GM12878 (cell line): ENCODE results near the gene RSPRY1. TPM values are rescaled to one million over a fixed set of nuclear protein-coding genes. Genes with fewer than 3 reads are reported as not detected.

Source experiments
- ATAC-seq: fragments of 200-7000 bp; cut with Tn5 transposase; 3 replicates; pipeline ENCODE4 v1.9.1; 2020; ENCODE audit warnings: mild to moderate bottlenecking, moderate library complexity
- BruUV-seq: library from RNA; stranded (reverse); fragments of 400-500 nt; replicated peaks from 2 replicates; lab custom pipeline; 2021; lab: Mats Ljungman, UMichigan
- CTCF ChIA-PET: fragments of 300-600 bp; sonication (Branson Sonifier 250); formaldehyde crosslinking; extraction: SDS; loops from one replicate; lab custom pipeline; 2021; ENCODE audit warnings: inconsistent platforms; lab: Yijun Ruan, JAX
- POLR2A ChIA-PET: fragments of 350-600 bp; formaldehyde crosslinking; extraction: SDS; loops from one replicate; lab custom pipeline; 2021; ENCODE audit warnings: inconsistent platforms; lab: Charles Lee
- RAD21 ChIA-PET: fragments of 300-600 bp; sonication (Branson Sonifier 250); formaldehyde crosslinking; loops from one replicate; lab custom pipeline; 2023; ENCODE audit warnings: antibody characterized with exemption; ENCODE audit not compliant: unreplicated experiment; lab: Charles Lee
- SMC1A ChIA-PET: fragments of 300-600 bp; sonication (Branson Sonifier 250); formaldehyde crosslinking; loops from one replicate; lab custom pipeline; 2023; ENCODE audit not compliant: unreplicated experiment, uncharacterized antibody; lab: Charles Lee
- DNase-seq: peaks from one replicate; pipeline ENCODE4 v3.0.0-alpha.2; 2011; ENCODE audit warnings: low read depth, low spot score
- FAIRE-seq: peaks from 3 replicates; lab custom pipeline; 2011; peaks lifted over from hg19 to GRCh38; lab: Jason Lieb, UNC
- H2AFZ ChIP-seq: 2 replicates; pipeline ENCODE4 v1.6.0; 2011; ENCODE audit warnings: low read depth, low read length, control low read depth; ENCODE audit not compliant: control insufficient read depth
- H3K27ac ChIP-seq: 2 replicates; pipeline ENCODE4 v1.5.1; 2011; ENCODE audit warnings: control low read depth; ENCODE audit not compliant: control insufficient read depth, insufficient read depth
- H3K27me3 ChIP-seq, 2 experiments: replicated peaks in 1 of 2; 2 replicates each; pipeline versions ENCODE4 v1.6.0 to v1.6.1; 2011; ENCODE audit warnings: low read length in 1 of 2; ENCODE audit not compliant: control insufficient read depth in 2 of 2, insufficient read depth in 2 of 2
- H3K36me3 ChIP-seq, 2 experiments: 2 replicates each; pipeline ENCODE4 v1.5.1; 2011; ENCODE audit warnings: low read length in 1 of 2; ENCODE audit not compliant: control insufficient read depth in 2 of 2, insufficient read depth in 2 of 2
- H3K4me1 ChIP-seq: 2 replicates; pipeline ENCODE4 v1.6.1; 2011; ENCODE audit warnings: mild to moderate bottlenecking, low read length, moderate library complexity, mixed read lengths; ENCODE audit not compliant: control insufficient read depth, insufficient read depth
- H3K4me2 ChIP-seq: 2 replicates; pipeline ENCODE4 v1.6.0; 2011; ENCODE audit warnings: control low read depth; ENCODE audit not compliant: control insufficient read depth, insufficient read depth
- H3K4me3 ChIP-seq: fragments of 200-600 bp; sonication (generic); 2 replicates; pipeline ENCODE4 v1.5.1; 2016
- H3K79me2 ChIP-seq: 2 replicates; pipeline ENCODE4 v1.6.0; 2011; ENCODE audit warnings: low read length; ENCODE audit not compliant: control insufficient read depth, insufficient read depth
- H3K9ac ChIP-seq: 2 replicates; pipeline ENCODE4 v1.8.0; 2011; ENCODE audit warnings: low read length, control low read depth, mixed read lengths; ENCODE audit not compliant: control insufficient read depth, insufficient read depth
- H3K9me3 ChIP-seq: replicated peaks from 3 replicates; pipeline ENCODE4 v1.5.1; 2011; ENCODE audit warnings: mild to moderate bottlenecking, low read length; ENCODE audit not compliant: control insufficient read depth, insufficient read depth
- H4K20me1 ChIP-seq: 2 replicates; pipeline ENCODE4 v1.6.0; 2011; ENCODE audit not compliant: control insufficient read depth, insufficient read depth
- CEBPB ChIP-seq, 2 experiments: fragments of 150-350 bp in 1 of 2; IDR thresholded peaks; 2 replicates each; pipeline ENCODE4 v1.6.1; 2012 to 2014; ENCODE audit warnings: low read depth in 2 of 2, low read length in 2 of 2, borderline replicate concordance in 1 of 2, inconsistent platforms in 1 of 2
- FOXM1 ChIP-seq: IDR thresholded peaks from 2 replicates; pipeline ENCODE4 v1.6.1; 2012; ENCODE audit warnings: low read depth, mild to moderate bottlenecking, inconsistent platforms, low read length, moderate library complexity
- GATAD2B ChIP-seq: fragments of 450-650 bp; conservative IDR thresholded peaks from 2 replicates; pipeline ENCODE4 v1.6.1; 2017; ENCODE audit warnings: low read depth, mild to moderate bottlenecking, moderate library complexity
- KDM1A ChIP-seq: fragments of 200-600 bp; sonication (generic); IDR thresholded peaks from 2 replicates; pipeline ENCODE4 v1.6.1; 2016; ENCODE audit warnings: borderline replicate concordance
- LARP7 ChIP-seq: fragments of 450-650 bp; IDR thresholded peaks from 2 replicates; pipeline ENCODE4 v1.6.1; 2017; ENCODE audit warnings: mild to moderate bottlenecking
- NFYB ChIP-seq: IDR thresholded peaks from 2 replicates; pipeline ENCODE4 v1.6.1; 2011; ENCODE audit warnings: low read depth, mild to moderate bottlenecking, low read length, improper control_type of control experiment, moderate library complexity; ENCODE audit not compliant: insufficient read depth
- POU2F2 ChIP-seq: IDR thresholded peaks from 3 replicates; pipeline ENCODE4 v1.6.1; 2011; ENCODE audit warnings: low read depth, mild to moderate bottlenecking, low read length, borderline replicate concordance
- STAT1 ChIP-seq: fragments of 450-650 bp; conservative IDR thresholded peaks from 2 replicates; pipeline ENCODE4 v1.6.1; 2014; ENCODE audit warnings: antibody characterized with exemption, mild to moderate bottlenecking
- SUZ12 ChIP-seq: fragments of 200-600 bp; sonication (generic); IDR thresholded peaks from one replicate; pipeline ENCODE4 v1.6.1; 2018; ENCODE audit warnings: antibody characterized with exemption, mild to moderate bottlenecking; ENCODE audit not compliant: unreplicated experiment
- TBL1XR1 ChIP-seq: IDR thresholded peaks from 2 replicates; pipeline ENCODE4 v1.6.1; 2012; ENCODE audit warnings: low read depth, low read length, improper control_type of control experiment
- YBX1 ChIP-seq: fragments of 450-650 bp; IDR thresholded peaks from 2 replicates; pipeline ENCODE4 v1.6.1; 2016; ENCODE audit warnings: antibody characterized with exemption
- ZNF217 ChIP-seq: fragments of 450-650 bp; IDR thresholded peaks from 2 replicates; pipeline ENCODE4 v1.6.1; 2017; ENCODE audit warnings: antibody characterized with exemption, mild to moderate bottlenecking
- WGBS: methylation state at CpG from one replicate; pipeline ENCODE4 v1.1.6; 2016; ENCODE audit warnings: low lambda C conversion rate; ENCODE audit not compliant: insufficient replicate concordance, insufficient coverage; ENCODE audit errors: missing lambda C conversion rate; 5-methylcytosine and 5-hydroxymethylcytosine counted together
- in situ Hi-C: fragments of 300-500 bp; cut with MboI; formaldehyde crosslinking; loops from 9 replicates; pipeline ENCODE4 v1.14.3; 2018; ENCODE audit warnings: mixed read lengths
- intact Hi-C: fragments of 100-400 bp; cut with micrococcal nuclease; formaldehyde crosslinking; loops from one replicate; pipeline ENCODE4 v1.14.2; 2022; ENCODE audit not compliant: unreplicated experiment
- polyA plus RNA-seq, 11 experiments: library from polyadenylated mRNA; depleted of rRNA in 4 of 11; unstranded in 6 of 11; stranded (reverse) in 5 of 11; fragments of >200 nt; fragmentation: Nextera tagmentation in 4 of 11; fragmentation: Illumina TruSeq in 1 of 11; extraction: Ambion mirVana in 4 of 11; extraction: Trizol in 1 of 11; gene quantifications; 1 replicate in 1 of 11; 2 replicates in 10 of 11; pipeline versions ENCODE4 v1.2.1 to v1.2.3, GENCODE V29; 2011 to 2016; ENCODE audit warnings: inconsistent platforms in 2 of 11, missing spikeins in 2 of 11, low read depth in 1 of 11
- total RNA-seq, 4 experiments: library from RNA; depleted of rRNA in 3 of 4; stranded (reverse); fragments of >200 nt in 3 of 4; fragmentation: Illumina TruSeq in 1 of 4; extraction: Trizol in 1 of 4; gene quantifications; 2 replicates each; pipeline versions ENCODE4 v1.2.1 to v1.2.3, GENCODE V29; 2013 to 2021

RSPRY1 gene
- total and polyA plus RNA-seq, 10 of the 15 experiments (the other 5 are each of a cell fraction or from before 2014, with no cell fraction given), result 18.5 to 57.0 (median 41.2) TPM

- TF ChIP-seq NFYB (no peak), KDM1A (no peak), YBX1 (no peak), FOXM1 (no peak), POU2F2 (no peak), STAT1 (no peak), CEBPB (IDR thresholded peaks at IDR 0.05; ENCODE audit: borderline replicate concordance in 1 of 2, low read depth in 2 of 2, low read length in 2 of 2) (no peak)
- TF ChIP-seq, all 136 proteins: peak for 0
Observed at GRCh38 chr16:57278494-57278893, 92.4 kb downstream of the RSPRY1 start (continued).

- Histone ChIP-seq H3K9ac (no peak overlapping the region), H3K4me1 (peaks cover 6% of the 10 kb centered on the region), H4K20me1 (no peaks in the 10 kb centered on the region), H3K79me2 (no peaks in the 10 kb centered on the region), H3K4me2 (no peak overlapping the region), H3K9me3 (no peaks in the 10 kb centered on the region), H2AFZ (no peak overlapping the region), H3K27me3 (peaks cover 2 to 8% of the 10 kb centered on the region in 2 experiments; a peak in 2 of 4 replicates), H3K27ac (no peak overlapping the region), H3K36me3 (no peaks in the 10 kb centered on the region), H3K4me3 (no peak overlapping the region)
- WGBS, result 42% methylated on average over 7 of the region's 7 CpGs
- no peak for ATAC-seq
- intact Hi-C loops (no loop called here), in situ Hi-C loops (no loop called here)
- no peak for TF ChIP-seq KDM1A
- no peak for TF ChIP-seq LARP7
- no peak for TF ChIP-seq SUZ12
- TF ChIP-seq GATAD2B, result no peak
- TF ChIP-seq TBL1XR1, result no peak
- no peak for TF ChIP-seq ZNF217
- BruUV-seq, result no TSS peak
- FAIRE-seq, result no peak
- SMC1A ChIA-PET, result interaction anchor here (1.0 to 1.6 kb wide), 5 partner anchors 9 to 39 kb away, joined by 3 to 5 read pairs (median 4); no protein-coding TSS in a partner anchor
- CTCF ChIA-PET, result interaction anchor here (0.8 to 2.3 kb wide), 6 partner anchors 34 to 241 kb away, joined by 3 to 8 read pairs (median 4); partner anchors contain the start of genes ARL2BP and CPNE2
- no peak for DNase-seq
- RAD21 ChIA-PET, result no interaction called here
- POLR2A ChIA-PET, result interaction anchor here (0.7 kb wide), 1 partner anchor 18 kb away, joined by 3 read pairs; no protein-coding TSS in a partner anchor
Observed at GRCh38 chr16:57279780-57280638, 93.9 kb downstream of the RSPRY1 start.
